HK-2 (cell line): Measurements from ENCODE around the gene PDCD5.
"Not testable (repeated sequence)": the region's sequence is repeated elsewhere in the genome, so short reads cannot be mapped to it uniquely, and the experiment has no call there.

Source experiments
- DNase-seq: peaks from one replicate; pipeline ENCODE4 v3.0.0-alpha.2; 2018; ENCODE audit not compliant: unreplicated experiment

Gene PDCD5

DNA sequence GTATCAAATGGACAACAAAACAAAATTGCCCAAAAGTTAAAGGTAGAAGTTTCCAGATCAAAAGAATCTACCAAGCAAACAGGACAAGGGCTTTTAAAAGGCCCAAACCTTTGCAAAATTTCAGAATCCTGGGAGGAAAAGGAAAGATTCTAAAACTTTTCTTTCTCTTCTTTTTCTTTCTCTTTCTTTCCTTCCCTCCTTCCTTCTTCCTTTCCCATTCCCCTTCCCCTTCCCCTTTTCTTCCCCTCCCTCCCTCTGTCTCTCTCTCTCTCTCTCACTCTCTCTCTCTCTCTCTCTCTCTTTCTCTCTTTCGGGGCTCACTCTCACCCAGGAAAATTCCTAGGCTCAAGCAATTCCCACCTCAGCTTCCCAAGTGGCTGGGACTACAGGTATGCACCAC, 4.2 kb upstream of the PDCD5 start:
- no peak for DNase-seq

GRCh38 chr19:32580353-32580900, 563 bp upstream of the PDCD5 start:
- no peak for DNase-seq

DNA sequence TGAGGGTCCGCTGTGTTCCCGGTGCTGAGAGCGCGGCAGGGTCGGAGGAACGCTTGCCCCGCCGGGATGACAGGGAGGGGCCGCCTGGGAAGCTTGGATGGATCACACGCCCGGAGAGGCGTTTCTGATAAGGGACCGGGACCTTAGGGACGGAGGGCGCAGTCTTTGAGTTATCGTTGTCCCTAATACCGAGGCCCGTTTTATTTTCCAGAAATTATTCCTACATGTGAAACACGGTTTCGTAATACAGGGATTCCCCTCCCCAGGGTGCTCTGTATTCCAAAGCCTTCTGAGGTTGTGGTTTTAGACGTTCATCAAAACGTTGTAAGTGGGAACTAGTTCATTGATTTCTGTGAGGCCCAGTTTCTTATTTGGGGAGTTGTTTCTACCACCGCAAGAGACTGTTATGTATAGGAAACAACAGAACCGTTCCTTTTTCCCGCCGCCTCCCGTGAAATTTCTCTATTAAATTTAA, 752 bp downstream of the PDCD5 start:
- DNase-seq: no peak

DNA sequence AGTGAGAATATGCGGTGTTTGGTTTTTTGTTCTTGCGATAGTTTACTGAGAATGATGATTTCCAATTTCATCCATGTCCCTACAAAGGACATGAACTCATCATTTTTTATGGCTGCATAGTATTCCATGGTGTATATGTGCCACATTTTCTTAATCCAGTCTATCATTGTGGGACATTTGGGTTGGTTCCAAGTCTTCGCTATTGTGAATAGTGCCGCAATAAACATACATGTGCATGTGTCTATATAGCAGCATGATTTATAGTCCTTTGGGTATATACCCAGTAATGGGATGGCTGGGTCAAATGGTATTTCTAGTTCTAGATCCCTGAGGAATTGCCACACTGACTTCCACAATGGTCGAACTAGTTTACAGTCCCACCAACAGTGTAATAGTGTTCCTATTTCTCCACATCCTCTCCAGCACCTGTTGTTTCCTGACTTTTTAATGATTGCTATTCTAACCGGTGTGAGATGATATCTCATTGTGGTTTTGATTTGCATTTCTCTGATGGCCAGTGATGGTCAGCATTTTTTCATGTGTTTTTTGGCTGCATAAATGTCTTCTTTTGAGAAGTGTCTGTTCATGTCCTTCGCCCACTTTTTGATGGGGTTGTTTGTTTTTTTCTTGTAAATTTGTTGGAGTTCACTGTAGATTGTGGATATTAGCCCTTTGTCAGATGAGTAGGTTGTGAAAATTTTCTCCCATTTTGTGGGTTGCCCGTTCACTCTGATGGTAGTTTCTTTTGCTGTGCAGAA, 6.9 kb downstream of the PDCD5 start:
- DNase-seq: not testable (repeated sequence)

GRCh38 chr19:32594021-32594420, 13.0 kb downstream of the PDCD5 start:
- no peak for DNase-seq

GRCh38 chr19:32595491-32595890, 14.5 kb downstream of the PDCD5 start:
- DNase-seq: no peak

DNA sequence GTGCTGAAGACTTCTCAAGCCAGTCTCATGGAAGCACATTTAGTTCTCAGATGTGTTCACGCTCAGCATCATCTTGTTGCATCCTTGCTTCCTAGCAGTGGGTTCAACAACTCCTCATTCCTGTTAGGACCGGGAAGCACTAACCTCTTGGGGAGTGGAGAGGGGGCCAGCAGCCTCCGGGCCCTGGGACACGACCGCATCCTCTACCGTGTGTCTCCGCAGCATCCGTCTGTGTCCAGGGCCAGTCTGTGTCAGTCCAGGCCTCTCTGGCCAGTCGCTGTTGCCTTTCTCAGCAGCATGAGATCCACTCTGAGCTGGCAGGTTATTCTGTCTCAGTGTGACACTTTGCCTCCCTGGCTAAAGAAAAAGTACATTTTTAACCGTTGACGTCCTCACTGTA, 17.0 kb downstream of the PDCD5 start:
- DNase-seq: no peak

- no peak for DNase-seq
Observed at GRCh38 chr19:32599258-32599657, 18.3 kb downstream of the PDCD5 start.

DNA sequence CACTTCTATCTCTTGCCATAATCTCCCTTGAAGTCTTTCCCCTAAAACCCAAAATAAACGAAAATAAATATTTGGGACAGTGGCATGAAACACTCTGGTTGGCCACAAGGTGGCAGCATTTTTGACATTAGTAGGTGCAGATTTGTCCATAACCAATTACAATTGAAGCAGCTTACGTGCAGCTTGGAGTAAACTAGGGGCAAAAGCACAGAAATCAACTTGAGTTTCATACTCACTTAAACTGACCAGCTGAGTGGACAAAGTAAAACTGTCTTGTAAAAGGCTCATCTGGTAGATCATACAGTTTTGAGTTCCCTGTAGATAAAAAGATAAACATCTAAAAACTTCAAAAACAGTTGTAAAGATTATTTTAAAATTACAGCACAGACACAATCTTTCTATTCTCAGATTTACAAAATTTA, 18.8 kb downstream of the PDCD5 start:
- peak; percentile 19 for DNase-seq

DNA sequence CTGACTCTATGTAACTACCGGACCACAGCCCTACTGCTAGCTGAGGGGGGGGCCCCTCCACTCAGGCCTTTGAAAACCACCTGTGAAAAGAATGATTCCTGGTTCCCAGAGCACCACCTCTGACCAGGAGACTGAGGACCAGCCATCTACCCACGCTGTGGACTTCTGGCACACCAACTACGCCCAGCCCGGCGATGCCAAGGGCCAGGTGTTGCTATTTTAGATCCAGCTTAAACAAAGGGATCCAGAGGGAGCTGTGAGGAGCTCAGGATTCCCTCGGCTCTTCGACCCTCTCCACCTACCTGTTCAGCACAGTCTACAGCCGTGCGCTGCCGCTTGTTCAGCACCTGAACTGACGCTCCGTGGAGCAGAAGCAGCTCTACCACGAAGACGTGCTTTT, 23.0 kb downstream of the PDCD5 start:
- DNase-seq: no peak

DNA sequence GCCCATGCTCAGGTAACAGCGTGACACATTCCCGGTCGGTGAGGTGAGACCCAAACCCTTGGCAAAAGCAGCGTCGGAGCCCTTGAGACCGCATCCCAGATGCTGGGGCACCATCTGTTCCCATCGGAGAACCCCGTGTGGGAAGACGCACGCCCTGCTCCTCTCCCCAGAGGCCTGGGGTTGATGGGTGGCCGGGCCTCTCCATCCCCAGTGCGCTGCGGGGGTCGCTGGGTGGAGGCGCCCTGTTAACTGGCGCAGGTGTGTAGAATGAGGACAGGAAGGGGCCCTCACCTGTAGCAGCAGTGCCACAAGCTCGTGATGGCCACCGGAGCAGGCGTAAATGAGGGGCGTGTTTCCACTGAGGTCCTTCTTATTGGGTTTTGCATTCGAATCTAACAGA, 24.6 kb downstream of the PDCD5 start:
- DNase-seq: no peak

DNA sequence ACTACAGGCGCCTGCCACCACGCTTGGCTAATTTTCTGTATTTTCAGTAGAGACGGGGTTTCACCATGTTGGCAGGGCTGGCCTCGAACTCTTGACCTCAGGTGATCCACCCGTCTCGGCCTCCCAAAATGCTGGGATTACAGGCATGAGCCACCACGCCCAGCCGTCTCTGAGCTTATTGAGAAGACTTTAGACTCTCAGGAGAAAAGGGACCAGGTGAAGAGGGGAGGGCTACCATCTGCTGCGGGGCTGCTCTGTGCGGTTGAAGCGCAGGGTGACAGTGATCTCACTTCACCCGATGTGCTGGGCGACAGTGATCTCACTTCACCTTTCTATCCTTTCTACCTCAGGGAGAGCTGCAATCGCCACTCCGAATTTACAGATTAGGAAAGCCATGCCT, 25.3 kb downstream of the PDCD5 start:
- no peak for DNase-seq

DNA sequence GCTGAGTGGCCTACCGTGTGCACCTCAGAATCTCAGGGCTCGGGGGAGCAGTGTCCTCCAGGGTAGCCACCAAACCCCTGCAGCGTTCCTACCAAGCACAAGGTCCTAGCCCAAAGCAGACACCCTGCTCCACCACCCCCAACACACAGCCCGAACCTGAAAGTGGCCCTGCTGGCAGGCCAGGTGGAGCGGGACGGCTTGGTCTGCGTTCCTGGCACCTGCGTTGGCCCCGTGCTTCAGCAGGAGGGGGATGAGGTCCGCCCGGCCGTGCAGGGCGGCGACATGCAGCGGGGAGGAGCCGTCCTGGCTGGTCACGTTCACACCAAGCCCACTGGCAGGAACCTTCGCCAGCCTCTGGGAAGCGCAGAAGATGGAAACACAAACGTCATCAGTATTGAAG, 26.5 kb downstream of the PDCD5 start:
- DNase-seq: no peak

DNA sequence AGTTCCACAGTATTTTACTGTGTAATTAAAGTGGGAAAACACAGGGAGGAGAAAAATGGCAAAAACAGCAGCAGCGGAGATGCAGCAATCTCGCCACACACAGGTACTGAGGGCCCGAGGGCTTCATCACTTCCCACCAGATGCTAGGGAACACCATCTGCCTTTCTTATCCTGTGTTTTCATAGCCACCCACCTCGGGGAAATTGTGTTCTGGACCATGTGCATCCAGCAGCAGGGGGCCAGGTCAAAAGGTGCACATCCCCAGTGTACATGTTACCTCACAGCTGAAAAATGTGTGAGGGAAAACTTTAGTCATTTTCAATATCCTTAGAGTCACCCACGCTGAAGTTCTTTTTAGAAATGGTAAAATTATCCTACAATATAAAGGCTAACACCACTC, 30.2 kb downstream of the PDCD5 start:
- DNase-seq: no peak

- DNase-seq: no peak
Observed at GRCh38 chr19:32613008-32613407, 32.0 kb downstream of the PDCD5 start.

DNA sequence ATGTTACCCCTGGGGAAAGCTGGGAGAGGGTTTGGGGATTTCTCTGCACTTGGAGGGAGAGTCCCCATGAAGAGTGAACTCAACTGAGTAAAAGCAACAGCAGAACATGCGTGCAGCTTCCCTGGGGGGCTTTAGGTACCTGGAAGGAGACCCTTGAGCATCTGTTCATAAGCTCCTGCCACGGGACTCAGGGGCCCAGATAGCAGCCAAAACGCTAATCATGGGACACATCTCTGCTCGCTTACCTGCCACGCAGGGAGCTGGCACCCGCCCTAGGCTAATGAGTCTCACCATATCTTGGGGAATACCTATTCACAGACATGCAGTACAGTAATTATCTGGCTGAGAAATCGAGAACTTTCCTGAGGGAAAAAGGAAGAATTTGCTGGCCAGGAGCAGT, 33.9 kb downstream of the PDCD5 start:
- no peak for DNase-seq

GRCh38 chr19:32615569-32615968, 34.6 kb downstream of the PDCD5 start:
- DNase-seq: no peak

GRCh38 chr19:32619051-32619685, 38.2 kb downstream of the PDCD5 start:
- no peak for DNase-seq

DNA sequence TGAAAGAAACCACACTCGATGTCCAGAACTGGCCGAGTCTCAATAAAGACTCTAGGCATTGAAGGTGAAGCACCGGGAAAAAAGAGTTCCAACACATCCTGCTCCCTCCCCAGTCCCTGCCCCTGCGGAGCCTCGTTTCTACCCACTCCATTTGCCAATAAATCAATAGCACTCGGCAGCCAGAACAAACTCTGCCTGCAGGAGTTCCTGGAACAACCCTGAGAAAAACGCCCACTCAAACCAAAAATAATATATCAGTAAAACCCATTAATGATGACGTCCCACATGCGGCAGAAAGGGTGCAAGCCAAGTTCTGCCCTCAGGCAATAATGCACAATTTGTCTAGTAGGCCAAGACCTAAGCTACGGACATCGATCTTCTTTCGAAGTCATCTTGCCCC, 41.0 kb downstream of the PDCD5 start:
- DNase-seq: no peak

- no peak for DNase-seq
Observed at GRCh38 chr19:32624410-32624809, 43.4 kb downstream of the PDCD5 start.

- DNase-seq: no peak
Observed at GRCh38 chr19:32626969-32627368, 46.0 kb downstream of the PDCD5 start.

- DNase-seq: no peak
Observed at GRCh38 chr19:32627714-32628270, 46.8 kb downstream of the PDCD5 start.

GRCh38 chr19:32630338-32630737, 49.3 kb downstream of the PDCD5 start:
- no peak for DNase-seq
